Stimulated activated naive CD8-positive, alpha-beta T cell treated with anti-CD3 and anti-CD28 coated beads, Interleukin-15, Interleukin-2, amounts not matched to agents 100 U/mL and 50 U/mL, for 24 hours (primary cell): ENCODE results near the gene MRPL20.
"Not testable (repeated sequence)": the region's sequence is repeated elsewhere in the genome, so short reads cannot be mapped to it uniquely, and the experiment has no call there.

Experiments
- ATAC-seq: fragments of 150-1000 bp; cut with Tn5 transposase; one replicate; pipeline ENCODE4 v1.10.0; 2021
- DNase-seq: peaks from one replicate; pipeline ENCODE4 v3.0.0; 2021

MRPL20 gene

DNA sequence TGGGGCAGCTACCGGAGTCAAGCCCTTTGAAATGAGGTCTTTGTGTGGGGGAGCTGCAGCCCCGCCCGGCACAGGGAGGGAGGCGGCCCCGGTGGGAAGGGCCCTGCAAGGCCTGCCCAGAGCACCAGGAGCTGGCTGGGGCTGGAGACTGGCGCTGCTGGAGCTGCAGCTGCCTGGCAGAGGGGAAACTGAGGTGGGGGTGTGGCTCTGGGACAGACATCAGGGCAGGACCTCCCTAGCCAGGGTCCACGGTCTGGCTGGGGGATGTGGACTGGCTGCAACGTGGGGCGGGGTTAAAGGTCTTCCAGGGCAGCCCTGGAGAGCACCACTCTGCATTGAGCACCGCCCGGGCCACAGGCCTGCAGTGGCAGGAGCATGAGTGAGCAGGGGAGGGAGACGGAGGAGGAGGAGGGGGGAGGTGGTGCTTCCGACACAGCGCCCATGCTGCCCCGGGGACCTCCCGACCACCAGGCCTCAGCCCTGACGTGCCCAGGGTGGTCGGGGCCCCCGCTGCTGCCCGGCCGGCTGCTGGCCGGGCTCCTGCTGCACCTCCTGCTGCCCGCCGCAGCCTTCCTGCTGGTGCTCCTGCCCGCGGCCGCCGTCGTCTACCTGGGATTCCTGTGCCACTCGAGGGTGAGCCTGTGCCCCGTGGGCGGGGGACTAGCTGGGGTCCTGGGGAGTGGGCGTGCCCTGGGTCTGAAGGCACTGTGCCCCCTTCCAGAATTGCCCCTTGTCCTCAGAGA is 18.8 kb upstream of the MRPL20 start:
- DNase-seq (no peak), ATAC-seq (no peak)

DNA sequence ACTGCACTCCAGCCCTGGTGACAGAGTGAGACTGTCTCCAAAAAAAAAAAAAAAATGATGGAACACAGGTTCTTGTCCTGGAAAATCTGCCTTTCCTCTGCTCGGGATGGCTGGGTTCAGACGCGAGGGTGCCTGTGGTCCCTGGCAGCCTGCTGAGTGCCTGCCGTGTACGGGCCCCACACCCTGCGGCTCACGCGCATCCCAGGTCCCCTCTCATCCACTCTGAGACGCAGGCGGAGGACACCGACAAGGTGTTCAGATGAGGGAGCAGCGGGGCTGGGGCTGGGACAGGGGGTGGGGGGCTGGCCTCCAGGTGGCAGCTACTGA is 18.3 kb upstream of the MRPL20 start:
- ATAC-seq (no peak), DNase-seq (no peak)

DNA sequence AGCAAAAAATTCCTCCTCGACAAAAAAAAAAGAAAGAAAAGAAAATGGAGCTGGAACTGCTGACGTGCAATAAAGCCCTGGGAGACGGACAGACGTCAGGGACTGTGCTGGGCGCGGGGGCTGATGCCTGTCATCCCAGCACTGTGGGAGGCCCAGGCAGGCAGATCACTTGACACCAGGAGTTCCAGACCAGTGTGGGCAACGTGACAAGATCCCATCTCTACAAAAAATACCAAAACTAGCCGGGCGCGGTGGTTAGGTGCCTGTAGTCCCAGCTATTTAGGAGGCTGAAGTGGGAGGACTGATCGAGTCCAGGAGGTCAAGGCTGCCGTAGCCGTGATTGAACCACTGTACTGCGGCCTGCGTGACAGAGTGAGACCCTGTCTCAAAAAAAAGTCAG is 17.6 kb upstream of the MRPL20 start:
- DNase-seq (no peak), ATAC-seq (no peak)

DNA sequence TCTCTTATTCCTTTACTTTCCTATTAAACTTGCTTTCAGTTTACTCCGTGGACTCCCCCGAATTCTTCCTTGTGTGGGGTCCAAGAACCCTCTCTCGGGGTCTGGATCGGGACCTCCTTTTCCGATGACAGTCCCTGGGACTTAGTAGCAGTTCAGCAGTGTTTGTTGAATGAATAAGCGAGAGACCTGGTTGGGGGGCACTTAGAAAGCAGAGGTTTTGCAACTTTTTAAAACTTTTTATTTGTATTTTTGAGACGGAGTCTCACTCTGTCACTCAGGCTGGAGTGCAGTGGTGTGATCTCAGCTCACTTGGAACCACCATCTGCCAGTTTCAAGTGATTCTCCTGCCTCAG is 16.1 kb upstream of the MRPL20 start:
- ATAC-seq, result no peak
- no peak for DNase-seq

DNA sequence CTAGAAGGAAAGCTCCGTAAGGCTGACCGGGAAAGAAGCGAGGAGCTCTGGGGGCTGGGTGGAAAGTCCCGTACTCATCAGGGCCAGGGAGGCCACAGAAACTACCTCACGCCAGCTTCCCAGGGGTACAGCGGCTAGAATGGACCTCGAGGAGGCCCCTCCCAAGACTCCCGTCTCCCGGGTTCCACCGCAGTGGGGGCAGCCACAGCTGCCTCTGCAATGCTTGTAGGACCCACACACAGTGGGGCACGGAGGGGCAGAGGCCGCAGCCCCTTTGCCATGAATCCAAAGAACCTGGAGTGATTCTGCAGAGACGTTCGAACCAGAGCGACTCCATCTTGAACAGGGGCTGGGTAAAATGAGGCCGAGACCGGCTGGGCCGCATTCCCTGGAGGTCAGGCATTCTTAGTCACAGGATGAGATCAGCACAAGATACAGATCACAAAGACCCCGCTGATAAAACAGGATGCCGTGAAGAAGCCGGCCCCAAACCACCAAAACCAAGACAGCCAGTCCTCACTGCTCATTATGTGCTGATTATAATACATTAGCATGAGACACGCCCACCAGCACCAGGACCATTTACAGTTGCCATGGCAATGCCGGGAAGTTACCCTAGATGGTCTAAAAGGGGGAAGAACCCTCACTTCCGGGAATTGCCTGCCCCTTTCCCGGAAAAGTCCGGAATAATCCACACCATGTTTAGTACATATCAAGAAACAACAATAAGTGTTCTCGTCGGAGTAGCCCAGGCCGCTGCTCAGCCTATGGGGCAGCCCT is 15.6 kb upstream of the MRPL20 start:
- ATAC-seq, result peak; percentile 29
- peak; percentile 41 for DNase-seq

DNA sequence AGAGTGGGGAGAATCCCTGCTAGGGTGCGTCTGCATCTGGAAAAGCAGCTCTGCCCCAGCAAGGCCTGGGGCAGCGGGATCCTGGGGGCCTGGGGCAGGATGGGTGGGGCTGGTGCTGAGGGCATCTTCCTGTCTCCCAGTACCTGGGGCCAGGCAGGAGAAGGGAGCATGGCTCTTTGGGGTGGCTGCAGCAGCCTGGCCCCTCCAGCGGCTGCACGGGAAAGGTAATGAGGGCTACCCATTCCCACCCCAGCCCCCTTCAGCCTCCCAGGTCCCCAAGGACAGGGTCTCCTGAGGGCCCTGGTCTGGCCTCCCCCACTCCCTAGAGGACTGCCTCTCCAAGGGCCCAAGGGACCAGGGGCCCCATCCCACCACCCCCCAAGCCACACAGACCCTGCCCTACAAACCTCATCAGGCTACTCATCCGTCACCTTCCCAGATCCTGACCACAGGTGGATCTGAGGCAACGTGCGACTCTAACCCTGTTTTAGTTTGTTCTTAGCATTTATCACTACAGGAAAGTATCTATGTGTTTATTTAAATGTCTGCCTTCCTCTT is 14.9 kb upstream of the MRPL20 start:
- no peak for ATAC-seq
- no peak for DNase-seq

DNA sequence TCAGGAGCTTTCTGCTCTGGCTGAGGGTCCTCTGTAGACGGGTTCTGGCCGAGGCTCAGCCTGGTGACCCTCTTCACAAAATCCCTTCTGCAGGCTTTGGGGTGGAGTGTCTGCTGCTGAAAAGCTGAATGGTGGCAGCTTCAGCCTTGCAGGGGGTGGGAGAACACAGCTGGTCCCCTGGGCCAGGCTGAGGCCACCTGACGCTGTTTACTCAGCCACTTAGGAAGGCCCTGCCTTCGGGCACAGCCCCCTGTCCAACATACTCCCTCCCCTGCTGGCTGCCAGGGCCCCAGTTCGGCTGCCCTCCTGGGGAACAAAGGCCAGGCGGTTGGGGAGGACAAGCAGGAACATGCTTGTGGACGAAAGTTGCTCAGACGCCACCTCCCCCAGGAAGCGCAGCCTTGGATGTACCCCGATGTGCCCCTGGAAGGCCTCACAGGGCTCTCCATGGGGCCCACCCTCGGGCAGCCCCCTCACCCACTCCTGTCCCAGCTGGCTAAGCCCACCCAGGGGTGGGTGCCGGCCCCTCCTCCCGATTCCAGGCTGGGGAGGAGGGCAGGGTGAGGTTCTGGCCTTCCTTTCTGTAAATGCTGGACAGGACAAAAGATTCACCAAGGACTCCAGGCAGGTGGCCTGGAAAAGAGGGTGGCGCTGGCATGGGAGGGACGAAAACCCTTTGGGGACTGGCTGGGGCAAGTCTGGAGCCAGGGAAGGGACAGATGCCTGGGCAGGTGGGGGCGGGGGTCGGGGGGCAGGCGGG is 14.2 kb upstream of the MRPL20 start, which contains the start of gene ANKRD65:
TSS of gene ANKRD65 (minus strand) at position 130 of the 760 bp plus-strand sequence. CDS start 271 bp downstream, outside the sequence.
- DNase-seq (no peak), ATAC-seq (no peak)

DNA sequence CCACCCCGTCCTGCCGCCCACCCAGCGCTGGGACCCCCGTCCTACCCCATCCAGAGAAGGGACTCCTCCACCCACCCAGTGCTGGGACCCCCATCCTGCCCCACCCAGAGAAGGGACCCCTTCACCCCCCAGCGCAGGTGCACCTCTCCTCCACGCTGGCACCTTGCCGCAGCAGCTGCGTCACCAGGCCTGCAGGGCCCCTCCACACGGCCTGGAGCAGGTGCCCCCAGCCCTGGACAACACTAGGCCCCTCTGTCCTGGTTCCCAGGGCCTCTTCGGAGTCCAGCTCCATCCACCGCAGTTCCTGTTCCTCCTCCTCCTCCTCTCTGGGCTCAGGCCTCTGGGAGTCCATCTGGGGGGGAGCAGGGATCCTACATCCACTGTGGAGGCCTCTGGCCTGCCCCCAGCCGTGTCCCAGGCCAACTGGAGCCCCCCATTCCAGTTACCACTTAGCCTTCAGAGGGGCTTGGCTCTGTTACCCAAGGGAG is 13.6 kb upstream of the MRPL20 start:
- no peak for ATAC-seq
- no peak for DNase-seq

DNA sequence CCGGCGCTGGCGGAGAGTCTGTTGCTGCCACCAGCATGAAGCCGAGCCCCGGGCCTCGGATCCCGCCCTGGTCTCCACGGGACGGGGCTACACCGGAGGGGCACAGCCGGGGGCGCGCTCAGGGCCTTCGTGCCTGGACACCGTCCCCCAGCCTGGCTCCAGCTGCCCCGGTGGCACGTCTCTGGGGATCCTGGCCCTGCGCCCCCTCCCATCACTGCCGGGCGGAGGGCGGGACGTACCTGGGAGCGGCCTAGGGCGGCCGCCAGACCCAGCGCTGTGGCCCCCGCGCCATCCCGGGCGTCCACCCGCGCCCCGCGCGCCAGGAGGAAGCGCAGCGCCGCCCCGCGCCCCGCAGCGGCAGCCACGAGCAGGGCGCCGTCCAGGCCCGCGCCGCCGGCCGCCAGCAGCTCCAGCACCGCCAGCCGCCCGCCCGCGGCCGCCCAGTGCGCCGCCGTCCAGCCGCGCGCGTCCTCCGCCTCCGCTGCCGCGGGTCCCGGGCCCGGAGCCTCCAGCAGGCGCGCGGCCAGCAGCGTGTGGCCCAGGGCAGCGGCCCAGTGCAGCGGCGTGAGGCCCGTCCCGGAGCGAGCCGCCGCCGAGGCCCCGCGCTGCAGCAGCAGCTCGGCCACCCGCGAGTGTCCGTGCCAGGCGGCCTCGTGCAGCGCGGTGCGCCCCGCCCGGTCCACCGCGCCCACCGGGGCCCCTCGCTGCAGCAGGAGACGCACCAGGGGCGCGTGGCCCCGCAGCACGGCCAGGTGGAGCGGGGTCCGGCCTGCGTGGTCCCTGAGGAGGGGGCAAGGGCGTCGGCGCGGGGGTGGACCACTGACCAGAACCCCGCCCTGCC is 12.9 kb upstream of the MRPL20 start:
- no peak for DNase-seq
- peak; percentile 33 for ATAC-seq

DNA sequence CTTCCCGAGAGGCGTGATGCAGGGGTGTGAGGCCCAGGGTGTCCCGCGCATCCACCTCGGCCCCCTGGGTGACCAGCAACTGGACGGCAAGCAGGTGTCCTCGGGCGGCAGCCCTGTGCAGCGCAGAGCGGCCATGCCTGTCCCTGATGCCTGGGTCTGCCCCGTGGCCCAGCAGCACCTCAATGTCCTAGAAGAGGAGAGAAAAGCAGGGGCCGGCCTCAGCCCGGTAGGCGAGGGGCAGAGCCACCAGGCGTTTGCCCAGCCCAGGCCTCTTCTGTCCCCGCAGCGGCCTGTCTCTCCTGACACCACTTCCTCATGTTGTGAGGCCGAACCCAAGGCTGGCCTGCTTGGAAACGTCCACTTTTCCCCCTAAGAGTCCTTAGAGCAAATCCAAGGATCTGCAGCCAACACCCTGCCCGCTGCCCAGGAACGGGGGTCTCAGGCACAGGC is 12.3 kb upstream of the MRPL20 start:
- no peak for ATAC-seq
- DNase-seq, result no peak

DNA sequence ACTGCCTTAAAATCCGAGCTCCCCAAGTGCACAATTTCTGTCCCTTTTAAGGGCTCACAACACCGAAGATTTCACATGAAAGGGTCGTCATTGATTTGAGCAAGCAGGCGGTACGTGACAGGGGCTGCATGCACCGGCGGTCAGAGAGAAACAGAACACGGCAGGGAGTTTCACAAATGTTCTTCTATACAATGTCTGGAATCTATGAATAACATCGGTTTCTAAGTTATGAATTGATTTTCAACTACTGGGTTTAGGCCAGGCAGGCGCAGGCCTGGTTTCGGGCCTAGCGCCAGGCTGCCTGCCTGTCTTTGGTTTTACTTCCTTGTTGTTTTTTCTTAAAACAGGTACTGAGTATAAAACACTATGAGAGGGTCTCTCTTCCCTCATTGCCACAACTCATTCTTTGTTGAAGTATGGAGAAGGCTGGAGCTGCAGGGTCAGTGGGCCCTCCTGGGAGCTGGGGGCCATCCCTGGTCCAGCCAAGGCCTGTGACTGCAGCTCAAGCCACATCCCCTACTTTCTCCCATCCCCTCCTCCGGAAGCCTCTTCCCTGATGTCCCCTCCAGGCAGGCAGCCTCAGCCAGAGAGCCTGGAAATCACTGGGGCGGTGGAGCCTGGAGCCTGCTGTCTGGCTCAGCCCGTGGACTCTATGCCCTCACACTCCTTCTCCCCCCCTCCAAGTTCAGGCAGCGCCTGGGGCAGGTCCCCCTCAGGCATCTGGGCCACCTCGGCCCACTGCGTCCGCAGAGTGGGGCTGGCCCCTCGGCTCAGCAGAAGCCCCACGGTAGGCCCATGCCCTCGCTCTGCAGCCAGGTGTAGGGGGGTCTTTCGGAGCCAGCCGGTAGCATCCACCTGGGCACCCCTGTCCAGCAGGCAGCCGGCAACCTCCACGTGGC is 11.6 kb upstream of the MRPL20 start:
- ATAC-seq (no peak), DNase-seq (no peak)

DNA sequence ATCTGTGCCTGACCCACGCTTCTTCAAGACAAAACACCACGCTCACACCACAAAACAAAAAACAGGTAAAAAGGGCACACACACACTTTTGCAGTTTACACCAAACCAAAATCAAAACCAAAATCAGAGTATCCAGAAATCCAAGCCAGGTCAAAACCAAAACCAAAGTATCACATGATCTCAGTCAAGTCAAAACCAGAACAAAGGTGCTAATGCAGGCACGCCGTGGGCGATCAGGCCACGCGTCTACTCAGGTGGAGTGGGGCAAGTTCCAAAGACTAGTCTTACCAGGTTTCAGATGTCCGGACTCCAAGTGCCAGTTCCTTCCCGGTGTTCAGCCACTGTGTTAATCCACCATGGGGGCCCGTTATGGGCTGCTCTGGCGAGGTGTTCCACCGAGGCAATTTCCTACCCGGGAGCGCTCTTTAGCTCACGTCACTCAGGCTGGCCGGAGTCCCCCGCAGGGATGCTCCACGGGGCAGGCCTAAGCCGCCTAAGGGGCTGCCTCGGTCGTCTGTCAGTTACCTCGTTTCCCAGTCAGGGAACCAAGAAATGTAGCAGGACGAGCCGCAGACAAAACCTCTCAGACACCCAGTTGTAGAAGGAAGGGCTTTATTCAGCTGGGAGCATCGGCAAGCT is 10.9 kb upstream of the MRPL20 start:
- DNase-seq, result not testable (repeated sequence)

DNA sequence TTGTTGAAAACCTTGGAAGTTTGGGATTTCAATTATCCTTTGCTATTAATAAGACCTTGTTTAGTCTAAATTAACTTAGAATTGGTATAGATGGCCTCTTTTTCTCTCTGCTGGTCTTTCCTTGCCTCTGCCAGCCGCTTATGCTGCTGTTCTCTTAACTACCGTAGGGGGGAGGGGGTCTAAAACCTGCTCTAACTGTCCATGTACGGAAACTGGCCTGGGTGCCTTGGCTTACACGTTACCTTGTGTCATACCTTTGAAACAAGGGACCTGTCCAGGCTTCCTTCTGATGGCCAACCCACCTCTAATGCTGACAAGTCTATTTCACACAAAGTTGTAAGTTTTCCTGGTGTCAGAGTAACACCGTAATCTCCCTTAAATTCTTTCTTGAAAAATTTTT is 10.3 kb upstream of the MRPL20 start:
- not testable (repeated sequence) for ATAC-seq, DNase-seq

More for the DNA sequence above, 10.9 kb upstream of the MRPL20 start:
- ATAC-seq, result not testable (repeated sequence)

DNA sequence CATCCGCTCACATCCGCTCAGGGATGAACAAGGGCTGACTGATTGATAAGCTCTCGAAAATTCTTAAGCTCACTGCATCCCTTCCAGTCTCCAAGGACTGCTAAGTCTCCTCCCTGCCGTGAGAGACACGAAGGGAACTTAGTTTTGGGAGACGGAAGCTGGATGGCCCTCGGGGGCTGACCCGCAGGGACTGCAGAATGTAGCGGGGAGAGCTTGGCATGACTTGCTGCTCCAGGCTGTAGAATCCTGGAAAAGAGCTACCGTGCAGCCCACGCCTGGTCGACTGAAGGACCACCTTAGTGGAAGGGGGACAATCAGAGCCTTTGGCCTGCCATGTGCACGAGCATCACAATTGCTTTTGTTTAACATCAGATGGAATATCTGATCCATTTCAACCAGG is 8.7 kb upstream of the MRPL20 start:
- no peak for ATAC-seq
- DNase-seq, result no peak

DNA sequence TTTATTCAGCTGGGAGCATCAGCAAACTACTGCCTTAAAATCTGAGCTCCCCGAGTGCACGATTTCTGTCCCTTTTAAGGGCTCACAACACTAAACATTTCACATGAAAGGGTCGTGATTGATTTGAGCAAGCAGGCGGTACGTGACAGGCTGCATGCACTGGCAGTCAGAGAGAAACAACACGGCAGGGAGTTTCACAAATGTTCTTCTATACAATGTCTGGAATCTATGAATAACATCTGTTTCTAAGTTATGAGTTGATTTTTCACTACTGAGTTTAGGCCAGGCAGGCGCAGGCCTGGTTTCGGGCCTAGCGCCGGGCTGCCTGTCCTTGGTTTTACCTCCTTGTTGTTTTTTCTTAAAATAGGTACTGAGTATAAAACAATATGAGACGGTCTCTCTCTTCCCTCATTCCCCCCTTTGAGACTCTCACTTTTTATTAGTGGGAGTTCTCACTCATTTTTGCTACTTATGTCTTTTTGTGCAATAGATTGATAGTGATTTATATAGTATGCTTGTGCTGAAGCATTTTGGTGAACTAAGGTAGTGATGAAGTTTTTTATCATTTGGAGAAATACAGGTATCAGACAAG is 5.3 kb upstream of the MRPL20 start:
- not testable (repeated sequence) for DNase-seq, ATAC-seq

DNA sequence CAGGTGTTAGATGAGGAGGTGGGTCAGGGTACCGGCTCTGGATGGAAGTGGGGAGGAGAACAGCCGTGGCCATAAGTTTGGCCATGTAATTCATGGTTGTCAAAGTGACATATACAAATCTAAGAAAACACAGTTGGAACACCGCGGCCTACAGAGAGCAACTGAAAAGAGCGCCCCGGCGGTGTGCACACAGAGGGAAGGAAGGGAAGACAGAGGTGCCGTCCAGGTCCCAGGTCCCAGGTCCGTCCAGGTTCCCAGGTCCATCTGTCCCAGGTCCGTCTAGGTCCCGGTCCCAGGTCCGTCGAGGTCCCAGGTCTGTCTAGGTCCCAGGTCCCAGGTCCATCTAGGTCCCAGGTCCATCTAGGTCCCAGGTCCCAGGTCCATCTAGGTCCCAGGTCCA is 4.5 kb upstream of the MRPL20 start:
- DNase-seq (no peak), ATAC-seq (no peak)

DNA sequence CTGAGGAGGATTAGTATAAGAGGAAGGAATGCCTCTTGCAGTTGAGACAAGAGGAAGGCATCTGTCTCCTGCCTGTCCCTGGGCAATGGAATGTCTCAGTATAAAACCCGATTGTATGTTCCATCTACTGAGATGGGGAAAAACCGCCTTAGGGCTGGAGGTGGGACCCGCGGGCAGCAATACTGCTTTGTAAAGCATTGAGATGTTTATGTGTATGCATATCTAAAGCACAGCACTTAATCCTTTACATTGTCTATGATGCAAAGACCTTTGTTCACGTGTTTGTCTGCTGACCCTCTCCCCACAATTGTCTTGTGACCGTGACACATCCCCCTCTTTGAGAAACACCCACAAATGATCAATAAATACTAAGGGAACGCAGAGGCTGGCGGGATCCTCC is 3.1 kb upstream of the MRPL20 start:
- not testable (repeated sequence) for ATAC-seq, DNase-seq

DNA sequence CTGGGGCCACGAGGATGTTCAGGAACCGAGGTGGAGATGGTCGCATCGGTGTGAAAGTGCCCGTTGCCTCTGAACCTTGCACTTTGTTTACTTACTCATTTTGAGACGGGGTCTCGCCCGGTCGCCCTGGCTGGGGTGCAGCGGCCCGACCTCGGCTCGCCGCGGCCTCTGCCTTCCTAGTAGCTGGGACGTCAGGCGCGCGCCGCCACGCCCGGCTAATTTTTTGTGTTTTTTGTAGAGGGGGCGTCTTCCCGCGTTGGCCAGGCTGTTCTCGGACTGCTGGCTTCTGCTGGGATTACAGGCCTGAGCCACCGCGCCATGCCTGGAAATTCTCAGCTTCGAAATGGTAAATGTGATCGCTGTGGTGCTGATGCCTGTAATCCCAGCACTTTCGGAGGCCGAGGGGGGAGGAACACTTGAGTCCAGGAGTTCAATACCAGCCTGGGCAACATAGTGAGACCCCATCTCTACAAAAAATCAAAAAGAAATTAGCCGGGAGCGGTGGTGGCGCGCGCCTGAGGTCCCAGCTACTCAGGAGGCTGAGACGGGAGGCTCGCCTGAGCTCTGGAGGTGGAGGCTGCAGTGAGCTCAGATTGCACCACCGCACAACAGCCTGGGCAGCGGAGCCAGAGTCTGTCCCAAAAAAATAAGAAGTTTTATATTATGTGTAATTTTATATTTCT is 684 bp upstream of the MRPL20 start:
- DNase-seq (peak; percentile 29), ATAC-seq (peak; percentile 7)
